Panc1 (cell line): ENCODE results near the gene SEMA3G. TPM values are rescaled to one million over a fixed set of nuclear protein-coding genes. Genes with fewer than 3 reads are reported as not detected.

Experiments
- ATAC-seq: fragments of 200-7000 bp; cut with Tn5 transposase; 2 replicates; pipeline ENCODE4 v1.9.1; 2020; ENCODE audit warnings: mild to moderate bottlenecking, moderate library complexity
- BruUV-seq: library from RNA; stranded (reverse); fragments of 400-500 nt; replicated peaks from 2 replicates; lab custom pipeline; 2021; lab: Mats Ljungman, UMichigan
- CTCF ChIA-PET: fragments of 300-600 bp; sonication (Branson Sonifier 250); formaldehyde crosslinking; loops from one replicate; lab custom pipeline; 2022; ENCODE audit warnings: antibody characterized with exemption; lab: Charles Lee
- POLR2A ChIA-PET: fragments of 300-600 bp; sonication (Branson Sonifier 250); formaldehyde crosslinking; loops from one replicate; lab custom pipeline; 2022; ENCODE audit warnings: antibody characterized with exemption; lab: Charles Lee
- DNase-seq: peaks from one replicate; pipeline ENCODE4 v3.0.0-alpha.2; 2010; ENCODE audit warnings: low read depth, low spot score
- H3K27ac ChIP-seq: 2 replicates; pipeline ENCODE4 v1.5.1; 2011; ENCODE audit warnings: mild to moderate bottlenecking, low read length, inconsistent platforms
- H3K27me3 ChIP-seq: fragments of 200-500 bp; sonication (Bioruptor generic); 2 replicates; pipeline ENCODE4 v1.6.0; 2014; ENCODE audit warnings: low read length, inconsistent platforms; ENCODE audit not compliant: control insufficient read depth, insufficient read depth
- H3K36me3 ChIP-seq: fragments of 200-500 bp; sonication (Bioruptor generic); 2 replicates; pipeline ENCODE4 v1.5.1; 2014; ENCODE audit warnings: inconsistent platforms, mild to moderate bottlenecking, low read length, moderate library complexity; ENCODE audit not compliant: control insufficient read depth, insufficient read depth
- H3K4me1 ChIP-seq: 2 replicates; pipeline ENCODE4 v1.5.1; 2011; ENCODE audit warnings: inconsistent platforms, mild to moderate bottlenecking, low read length, moderate library complexity; ENCODE audit not compliant: control insufficient read depth, insufficient read depth
- H3K4me3 ChIP-seq, 2 experiments: 2 replicates each; pipeline ENCODE4 v1.5.1; 2011 to 2012; ENCODE audit warnings: low read depth in 2 of 2, low read length in 2 of 2, mild to moderate bottlenecking in 2 of 2, inconsistent platforms in 1 of 2, moderate library complexity in 1 of 2
- H3K9me3 ChIP-seq: fragments of 200-500 bp; sonication (Bioruptor generic); 2 replicates; pipeline ENCODE4 v1.5.1; 2014; ENCODE audit warnings: low read depth, mild to moderate bottlenecking, inconsistent platforms, low read length, moderate library complexity; ENCODE audit not compliant: control insufficient read depth, insufficient read depth
- POLR2AphosphoS5 ChIP-seq: IDR thresholded peaks from 2 replicates; pipeline ENCODE4 v1.6.1; 2012; ENCODE audit warnings: mild to moderate bottlenecking, low read depth, low read length, moderate library complexity
- REST ChIP-seq, 2 experiments: IDR thresholded peaks; 2 replicates each; pipeline ENCODE4 v1.6.1; 2011 to 2012; ENCODE audit warnings: low read depth in 2 of 2, control low read depth in 1 of 2, low read length in 1 of 2, mild to moderate bottlenecking in 1 of 2, moderate library complexity in 1 of 2; ENCODE audit not compliant: insufficient read depth in 1 of 2
- SIN3A ChIP-seq: IDR thresholded peaks from 2 replicates; pipeline ENCODE4 v1.6.1; 2012; ENCODE audit warnings: low read depth, mild to moderate bottlenecking, low read length, moderate library complexity, borderline replicate concordance; ENCODE audit not compliant: insufficient read depth
- TCF7L2 ChIP-seq: IDR thresholded peaks from 2 replicates; pipeline ENCODE4 v1.6.1; 2011; ENCODE audit warnings: mild to moderate bottlenecking, low read depth, low read length, inconsistent platforms
- in situ Hi-C: cut with HindIII; loops from 2 replicates; pipeline ENCODE4 v1.10.0; 2016; ENCODE audit warnings: low sequenced_read_pairs, low pct_unique_long_range_greater_than_20kb
- intact Hi-C: fragments of 100-400 bp; cut with micrococcal nuclease; formaldehyde crosslinking; loops from one replicate; pipeline ENCODE4 v1.10.0; 2022; ENCODE audit not compliant: unreplicated experiment
- total RNA-seq: library from RNA; stranded (reverse); gene quantifications from one replicate; pipeline ENCODE4 v1.2.1, GENCODE V29; 2021; ENCODE audit not compliant: unreplicated experiment
- TF ChIP-seq, protein P1 (sequence below): fragments of 450-650 bp; IDR thresholded peaks from 2 replicates; pipeline ENCODE4 v1.5.1; 2017; ENCODE audit warnings: mild to moderate bottlenecking

The SEMA3G gene
- total RNA-seq, 1 experiment from 2014 or later = 1.6 TPM

DNA sequence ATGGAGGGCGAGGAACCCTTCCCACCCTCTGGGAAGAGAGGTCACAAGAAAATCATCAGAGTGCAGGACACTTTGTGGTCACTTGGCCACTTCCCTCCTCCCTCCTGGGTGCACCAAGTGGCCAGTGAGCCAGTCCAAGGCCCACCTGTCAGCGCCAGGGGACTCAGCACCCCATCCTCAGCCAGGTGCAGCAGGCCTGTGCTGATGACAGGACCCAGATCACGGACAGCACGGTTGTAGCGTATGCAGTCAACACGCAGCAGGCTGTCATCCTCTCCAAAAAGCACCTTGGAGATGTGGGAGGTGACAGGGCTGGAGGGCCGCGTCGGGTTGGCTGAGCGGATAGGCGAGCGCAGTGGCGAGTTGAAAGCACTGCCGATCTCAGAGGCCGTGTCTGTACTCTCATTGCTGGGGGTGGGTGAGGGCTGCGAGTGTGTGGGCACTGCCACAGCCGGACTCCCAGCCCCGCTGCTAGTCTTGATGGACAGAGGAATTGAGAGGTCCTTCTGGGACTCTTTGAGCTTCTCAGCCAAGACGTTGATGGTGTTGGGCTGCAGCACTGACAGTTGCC is 41.5 kb downstream of the SEMA3G start:
- POLR2A ChIA-PET = no interaction called here
- TF ChIP-seq SIN3A (no peak), POLR2AphosphoS5 (no peak), TCF7L2 (no peak), REST (IDR thresholded peaks at IDR 0.05; ENCODE audit: insufficient read depth in 1 of 2, low read depth in 2 of 2, low read length in 1 of 2) (no peak)
- TF ChIP-seq, protein P1, sequence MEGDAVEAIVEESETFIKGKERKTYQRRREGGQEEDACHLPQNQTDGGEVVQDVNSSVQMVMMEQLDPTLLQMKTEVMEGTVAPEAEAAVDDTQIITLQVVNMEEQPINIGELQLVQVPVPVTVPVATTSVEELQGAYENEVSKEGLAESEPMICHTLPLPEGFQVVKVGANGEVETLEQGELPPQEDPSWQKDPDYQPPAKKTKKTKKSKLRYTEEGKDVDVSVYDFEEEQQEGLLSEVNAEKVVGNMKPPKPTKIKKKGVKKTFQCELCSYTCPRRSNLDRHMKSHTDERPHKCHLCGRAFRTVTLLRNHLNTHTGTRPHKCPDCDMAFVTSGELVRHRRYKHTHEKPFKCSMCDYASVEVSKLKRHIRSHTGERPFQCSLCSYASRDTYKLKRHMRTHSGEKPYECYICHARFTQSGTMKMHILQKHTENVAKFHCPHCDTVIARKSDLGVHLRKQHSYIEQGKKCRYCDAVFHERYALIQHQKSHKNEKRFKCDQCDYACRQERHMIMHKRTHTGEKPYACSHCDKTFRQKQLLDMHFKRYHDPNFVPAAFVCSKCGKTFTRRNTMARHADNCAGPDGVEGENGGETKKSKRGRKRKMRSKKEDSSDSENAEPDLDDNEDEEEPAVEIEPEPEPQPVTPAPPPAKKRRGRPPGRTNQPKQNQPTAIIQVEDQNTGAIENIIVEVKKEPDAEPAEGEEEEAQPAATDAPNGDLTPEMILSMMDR = no peak
- H3K4me1 ChIP-seq = no peaks in the 10 kb centered on the region
- no peak for ATAC-seq
- H3K27me3 ChIP-seq = no peaks in the 10 kb centered on the region
- H3K4me3 ChIP-seq = no peak overlapping the region
- no peak for DNase-seq
- in situ Hi-C loops (no loop called here), intact Hi-C loops (no loop called here)
- no peak overlapping the region for H3K27ac ChIP-seq
- no peaks in the 10 kb centered on the region for H3K9me3 ChIP-seq
- CTCF ChIA-PET = no interaction called here
- peaks cover 7% of the 10 kb centered on the region for H3K36me3 ChIP-seq
- BruUV-seq = no TSS peak

GRCh38 chr3:52402706-52403270 is 42.1 kb downstream of the SEMA3G start:
- Histone ChIP-seq H3K9me3 (no peaks in the 10 kb centered on the region), H3K4me1 (no peaks in the 10 kb centered on the region), H3K4me3 (no peak overlapping the region), H3K27me3 (no peaks in the 10 kb centered on the region), H3K27ac (no peak overlapping the region), H3K36me3 (peaks cover 7% of the 10 kb centered on the region)
- no TSS peak for BruUV-seq
- in situ Hi-C loops (no loop called here), intact Hi-C loops (no loop called here)
- ChIA-PET CTCF (no interaction called here), POLR2A (no interaction called here)
- DNase-seq (no peak), ATAC-seq (no peak)
- TF ChIP-seq, protein P1 = no peak
- TF ChIP-seq REST (IDR thresholded peaks at IDR 0.05; ENCODE audit: insufficient read depth in 1 of 2, low read depth in 2 of 2, low read length in 1 of 2) (no peak), POLR2AphosphoS5 (no peak), SIN3A (no peak), TCF7L2 (no peak)
